Stimulated activated effector memory CD8-positive, alpha-beta T cell treated with anti-CD3 and anti-CD28 coated beads, Interleukin-12 subunit alpha, Interleukin-12 subunit beta, amount 100 ng/mL, for 72 hours (primary cell): ENCODE measurements around the gene PACSIN2.

Experiments
- ATAC-seq: fragments of 150-1000 bp; cut with Tn5 transposase; 2 replicates; pipeline ENCODE4 v1.10.0; 2021
- DNase-seq, 2 donors: peaks; one replicate each; pipeline ENCODE4 v3.0.0; 2021 to 2022; ENCODE audit warnings: low spot score in 2 of 2
- H3K27ac Mint-ChIP-seq: one replicate; pipeline ENCODE4 v1.8.0; 2022; ENCODE audit warnings: mild to moderate bottlenecking, mixed read lengths
- H3K36me3 Mint-ChIP-seq: one replicate; pipeline ENCODE4 v1.8.0; 2022; ENCODE audit warnings: mild to moderate bottlenecking, mixed read lengths
- H3K4me1 Mint-ChIP-seq: one replicate; pipeline ENCODE4 v1.8.0; 2022; ENCODE audit warnings: mixed read lengths
- H3K4me3 Mint-ChIP-seq: one replicate; pipeline ENCODE4 v1.8.0; 2022; ENCODE audit warnings: mild to moderate bottlenecking, mixed read lengths
- H3K9me3 Mint-ChIP-seq: one replicate; pipeline ENCODE4 v1.8.0; 2022; ENCODE audit warnings: mixed read lengths

The PACSIN2 gene

GRCh38 chr22:42908374-42908746 is 106.6 kb downstream of the PACSIN2 start:
- ATAC-seq (no peak), DNase-seq (no peak)
- Mint-ChIP-seq H3K27ac (no peak overlapping the region), H3K36me3 (peaks cover 12% of the 10 kb centered on the region), H3K4me3 (no peak overlapping the region), H3K4me1 (peaks cover 6% of the 10 kb centered on the region), H3K9me3 (no peaks in the 10 kb centered on the region)

DNA sequence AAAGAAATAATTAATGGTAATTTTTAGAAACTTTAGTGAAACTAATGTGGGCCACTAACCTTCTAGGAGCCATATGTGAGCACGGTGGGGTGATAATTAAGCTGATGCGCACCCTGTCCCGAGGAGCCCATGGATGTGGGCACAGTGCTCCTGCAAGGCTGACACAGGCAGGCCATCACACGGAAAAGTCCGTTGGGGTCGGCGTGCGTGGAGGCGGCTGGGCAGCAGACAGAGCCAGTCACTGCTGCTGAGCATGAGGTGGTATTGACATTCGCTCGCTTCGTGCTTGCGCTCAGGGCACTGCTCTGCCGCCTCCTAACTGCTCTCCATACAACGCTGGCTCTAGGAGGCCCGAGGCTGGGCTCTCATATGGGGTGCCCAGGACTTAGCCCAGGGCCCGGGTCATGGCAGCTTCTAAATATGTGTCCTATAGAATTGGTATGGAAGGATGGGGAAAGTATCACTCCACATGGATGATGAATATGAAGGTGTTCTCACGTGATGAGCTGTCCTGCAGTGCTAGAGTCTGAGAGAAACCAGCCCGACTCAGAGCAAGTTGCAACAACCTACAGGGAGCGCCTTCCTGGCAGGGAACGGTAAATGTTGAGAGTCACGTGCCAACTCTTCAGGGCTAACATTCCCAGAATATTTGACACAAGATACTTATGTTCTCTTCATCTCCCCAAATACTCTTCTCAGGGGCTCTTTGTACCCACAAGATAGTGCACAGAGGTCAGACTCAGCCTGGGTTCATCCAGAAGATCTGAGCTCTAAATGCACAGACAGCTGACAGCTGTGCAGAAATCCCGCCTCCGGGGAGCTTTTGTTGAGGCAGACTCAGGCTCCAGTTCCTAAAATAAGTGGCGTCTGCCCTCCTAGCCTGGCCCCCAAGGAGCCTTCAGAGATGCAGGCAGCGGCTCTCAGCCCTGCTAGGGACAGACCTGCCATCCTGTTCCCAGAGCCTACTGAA is 107.3 kb downstream of the PACSIN2 start:
- no peaks in the 10 kb centered on the region for H3K9me3 Mint-ChIP-seq
- no peak overlapping the region for H3K4me3 Mint-ChIP-seq
- H3K4me1 Mint-ChIP-seq: peaks cover 6% of the 10 kb centered on the region
- DNase-seq (no peak), ATAC-seq (no peak)
- peaks cover 12% of the 10 kb centered on the region for H3K36me3 Mint-ChIP-seq
- no peak overlapping the region for H3K27ac Mint-ChIP-seq

DNA sequence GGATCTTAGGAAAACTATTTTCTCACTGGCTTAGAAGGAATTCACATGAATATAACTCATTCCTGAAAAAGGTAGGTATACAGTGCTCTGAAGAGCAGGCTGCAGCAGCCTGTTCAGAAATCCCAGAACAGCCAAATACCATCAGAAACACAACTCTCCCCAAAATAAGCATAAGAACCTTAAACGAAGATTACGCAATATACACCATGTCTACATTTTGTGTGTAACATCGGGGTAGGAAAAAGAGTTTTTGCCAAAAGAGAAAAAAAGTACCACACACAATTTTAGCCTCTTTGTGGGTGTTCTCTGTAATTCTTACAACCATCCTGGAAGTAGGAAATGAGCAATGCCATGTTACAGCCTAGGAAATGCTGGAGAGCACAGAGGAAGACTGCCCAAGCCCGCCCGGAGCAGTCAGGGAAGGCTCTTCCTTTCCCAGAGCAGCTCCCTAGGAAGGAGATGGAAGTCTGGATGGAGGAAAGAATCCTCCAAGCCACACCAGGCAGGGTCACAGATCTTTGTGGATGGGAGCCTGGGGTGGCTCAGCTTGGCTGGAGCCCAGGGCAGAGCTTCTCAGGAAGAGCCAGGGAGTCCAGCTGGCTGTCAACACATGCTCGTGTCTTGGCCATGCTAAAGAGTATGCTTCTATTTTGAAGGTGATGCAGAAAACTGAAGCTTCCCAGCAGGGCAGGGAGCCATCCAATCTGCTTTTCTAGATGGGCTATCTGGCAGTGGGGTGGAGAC is 108.2 kb downstream of the PACSIN2 start:
- Mint-ChIP-seq H3K4me3 (no peak overlapping the region), H3K36me3 (peaks cover 12% of the 10 kb centered on the region), H3K9me3 (no peaks in the 10 kb centered on the region), H3K27ac (no peak overlapping the region), H3K4me1 (peaks cover 6% of the 10 kb centered on the region)
- no peak for ATAC-seq
- DNase-seq: no peak

DNA sequence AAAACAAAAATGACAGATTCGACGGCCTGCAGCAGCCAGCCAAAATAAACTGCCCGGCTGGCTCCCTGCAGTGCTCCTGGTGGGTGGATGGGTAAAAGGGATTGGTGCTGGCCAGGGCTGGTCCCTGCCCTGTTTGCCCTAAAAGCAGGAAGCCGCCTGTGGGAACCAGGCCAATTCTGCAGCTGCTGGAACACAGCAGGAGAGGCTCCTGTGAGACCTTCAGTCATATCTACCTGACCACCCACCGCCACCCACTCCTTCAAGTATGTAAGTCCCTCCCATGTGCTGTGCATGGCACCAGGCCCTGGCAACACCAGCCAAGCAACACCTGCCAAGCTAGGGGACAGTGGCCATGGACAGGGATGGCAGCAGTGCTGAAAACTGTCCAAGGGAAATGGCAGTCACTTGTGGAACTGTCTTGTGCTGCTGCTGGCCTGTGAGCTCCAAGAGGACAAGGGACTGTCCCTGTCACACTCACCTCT is 109.2 kb downstream of the PACSIN2 start:
- H3K9me3 Mint-ChIP-seq: no peaks in the 10 kb centered on the region
- H3K4me3 Mint-ChIP-seq: no peak overlapping the region
- peaks cover 6% of the 10 kb centered on the region for H3K4me1 Mint-ChIP-seq
- H3K27ac Mint-ChIP-seq: no peak overlapping the region
- H3K36me3 Mint-ChIP-seq: peaks cover 12% of the 10 kb centered on the region
- ATAC-seq (no peak), DNase-seq (no peak)

DNA sequence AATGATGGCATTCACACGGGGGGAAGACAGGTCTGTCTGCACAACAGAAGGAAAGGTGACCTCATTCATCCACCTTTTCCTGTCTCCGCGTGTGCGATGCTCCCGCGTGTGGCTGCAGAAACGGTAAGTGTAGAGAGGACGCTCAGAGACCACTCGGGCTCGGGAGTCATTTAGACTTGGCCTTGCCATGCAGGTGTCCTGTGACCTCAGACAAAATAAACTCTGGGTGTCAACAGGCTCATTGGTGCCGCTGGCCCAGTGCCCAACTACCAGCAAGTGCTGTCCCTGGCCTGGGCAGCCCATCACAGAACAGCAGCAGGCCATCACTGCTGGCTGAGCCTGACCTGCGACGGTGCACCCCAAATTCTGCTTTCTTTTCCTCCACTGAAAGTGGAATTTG is 109.7 kb downstream of the PACSIN2 start:
- ATAC-seq (no peak), DNase-seq (no peak)
- H3K27ac Mint-ChIP-seq: no peak overlapping the region
- H3K9me3 Mint-ChIP-seq: no peaks in the 10 kb centered on the region
- peaks cover 12% of the 10 kb centered on the region for H3K36me3 Mint-ChIP-seq
- no peak overlapping the region for H3K4me3 Mint-ChIP-seq
- H3K4me1 Mint-ChIP-seq: peaks cover 6% of the 10 kb centered on the region

GRCh38 chr22:42904050-42904449 is 110.9 kb downstream of the PACSIN2 start:
- peaks cover 6% of the 10 kb centered on the region for H3K36me3 Mint-ChIP-seq
- H3K4me3 Mint-ChIP-seq: no peak overlapping the region
- H3K9me3 Mint-ChIP-seq: no peaks in the 10 kb centered on the region
- DNase-seq (no peak), ATAC-seq (no peak)
- H3K27ac Mint-ChIP-seq: no peak overlapping the region
- peaks cover 12% of the 10 kb centered on the region for H3K4me1 Mint-ChIP-seq

GRCh38 chr22:42902875-42903510 is 112.0 kb downstream of the PACSIN2 start:
- H3K4me3 Mint-ChIP-seq: no peak overlapping the region
- H3K27ac Mint-ChIP-seq: no peak overlapping the region
- no peaks in the 10 kb centered on the region for H3K36me3 Mint-ChIP-seq
- H3K9me3 Mint-ChIP-seq: no peaks in the 10 kb centered on the region
- H3K4me1 Mint-ChIP-seq: peaks cover 7% of the 10 kb centered on the region
- DNase-seq (no peak), ATAC-seq (no peak)

- Mint-ChIP-seq H3K4me1 (peaks cover 14% of the 10 kb centered on the region), H3K27ac (no peak overlapping the region), H3K36me3 (no peaks in the 10 kb centered on the region), H3K9me3 (no peaks in the 10 kb centered on the region), H3K4me3 (no peak overlapping the region)
- no peak for ATAC-seq
- DNase-seq: no peak
Measured at GRCh38 chr22:42901790-42902508, 113.0 kb downstream of the PACSIN2 start.

DNA sequence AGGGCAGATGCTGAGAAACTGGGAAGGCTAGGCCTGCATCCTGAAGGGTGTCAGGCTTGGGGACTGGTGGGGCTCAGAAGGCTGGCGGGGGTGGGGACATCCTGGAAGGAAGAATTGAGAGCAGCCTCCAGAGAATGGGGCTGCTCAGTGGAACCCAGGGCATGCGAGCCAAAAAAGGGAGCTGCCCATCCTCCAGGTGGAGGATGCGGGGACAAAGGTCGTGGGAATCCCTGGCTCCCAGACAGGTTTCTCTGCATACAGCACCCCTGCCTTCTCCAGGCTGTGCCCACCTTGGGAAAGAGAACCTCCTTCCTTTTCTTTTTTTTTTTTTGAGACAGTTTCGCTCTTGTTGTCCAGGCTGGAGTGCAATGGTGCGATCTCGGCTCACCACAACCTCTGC is 117.0 kb downstream of the PACSIN2 start:
- H3K9me3 Mint-ChIP-seq: no peaks in the 10 kb centered on the region
- DNase-seq (no peak), ATAC-seq (no peak)
- H3K4me1 Mint-ChIP-seq: peaks cover 47% of the 10 kb centered on the region
- peak overlapping the region; percentile 49 for H3K27ac Mint-ChIP-seq
- H3K36me3 Mint-ChIP-seq: no peaks in the 10 kb centered on the region
- no peak overlapping the region for H3K4me3 Mint-ChIP-seq

GRCh38 chr22:42895541-42895981 is 119.4 kb downstream of the PACSIN2 start:
- Mint-ChIP-seq H3K4me1 (peaks cover 53% of the 10 kb centered on the region), H3K27ac (peak overlapping the region; percentile 85), H3K36me3 (peaks cover 10% of the 10 kb centered on the region), H3K4me3 (peak overlapping the region; percentile 56), H3K9me3 (no peaks in the 10 kb centered on the region)
- DNase-seq: no peak
- no peak for ATAC-seq

GRCh38 chr22:42895087-42895486 is 119.9 kb downstream of the PACSIN2 start:
- peak overlapping the region; percentile 85 for H3K27ac Mint-ChIP-seq
- H3K36me3 Mint-ChIP-seq: peaks cover 14% of the 10 kb centered on the region
- H3K4me3 Mint-ChIP-seq: peak overlapping the region; percentile 56

DNA sequence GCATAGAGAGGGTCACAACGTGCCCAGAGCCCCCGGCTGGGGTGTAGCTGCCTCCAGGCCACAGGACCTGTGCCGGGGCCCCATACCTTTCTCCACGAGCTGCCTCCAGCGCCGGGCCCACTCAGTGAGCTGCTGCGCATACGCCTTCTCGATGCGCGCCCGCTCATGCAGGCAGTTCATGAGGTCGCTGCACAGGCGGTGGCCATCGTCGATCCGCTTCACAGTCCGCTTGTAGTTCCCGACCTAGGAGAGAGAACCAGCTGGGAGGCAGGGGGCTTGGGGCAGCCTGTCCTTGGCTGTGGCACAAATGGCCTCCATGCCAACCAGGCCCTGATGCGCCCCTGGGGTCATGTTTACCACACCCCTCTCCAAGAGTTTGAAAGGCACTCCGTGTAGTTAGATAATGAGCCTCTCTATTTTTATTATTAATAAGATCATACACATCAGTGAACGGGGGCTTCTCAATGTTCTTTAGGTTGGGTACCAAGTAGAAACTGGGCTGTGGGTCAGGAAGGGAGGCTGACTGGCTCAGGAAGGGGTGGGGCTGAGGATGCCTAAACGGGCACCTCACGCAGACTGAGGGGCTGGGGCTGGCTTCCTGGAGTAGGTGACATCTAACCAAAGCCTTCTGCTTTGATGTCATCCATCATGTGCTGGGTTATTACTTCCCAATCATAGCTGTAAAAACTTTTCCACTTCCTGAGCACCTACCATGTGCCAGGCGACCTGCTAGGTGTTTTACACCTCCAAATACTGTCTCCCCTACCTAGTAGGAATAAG is 121.4 kb downstream of the PACSIN2 start:
- H3K4me3 Mint-ChIP-seq: no peak overlapping the region
- DNase-seq: no peak
- H3K36me3 Mint-ChIP-seq: peaks cover 22% of the 10 kb centered on the region
- peak overlapping the region; percentile 70 for H3K27ac Mint-ChIP-seq
- H3K9me3 Mint-ChIP-seq: no peaks in the 10 kb centered on the region
- H3K4me1 Mint-ChIP-seq: peaks cover 58% of the 10 kb centered on the region
- no peak for ATAC-seq

More at GRCh38 chr22:42895087-42895486, 119.9 kb downstream of the PACSIN2 start:
- ATAC-seq (peak; percentile 93), DNase-seq (peak in 1 of 2 donors; percentile 61)
- Mint-ChIP-seq H3K4me1 (peaks cover 52% of the 10 kb centered on the region), H3K9me3 (no peaks in the 10 kb centered on the region)

- DNase-seq (no peak), ATAC-seq (no peak)
- peaks cover 65% of the 10 kb centered on the region for H3K4me1 Mint-ChIP-seq
- peaks cover 29% of the 10 kb centered on the region for H3K36me3 Mint-ChIP-seq
- H3K4me3 Mint-ChIP-seq: no peak overlapping the region
- no peaks in the 10 kb centered on the region for H3K9me3 Mint-ChIP-seq
- H3K27ac Mint-ChIP-seq: no peak overlapping the region
Measured at GRCh38 chr22:42892571-42893316, 122.2 kb downstream of the PACSIN2 start.
